Astrocyte (in vitro differentiated cells and primary cell): ENCODE results near the gene TEX55. TPM values are rescaled to one million over a fixed set of nuclear protein-coding genes. Genes with fewer than 3 reads are reported as not detected.
"Not testable (repeated sequence)": the region's sequence is repeated elsewhere in the genome, so short reads cannot be mapped to it uniquely, and the experiment has no call there.

Experiments
- DNase-seq: peaks from one replicate; pipeline ENCODE4 v3.0.0-alpha.2; 2010; ENCODE audit warnings: low read depth
- FAIRE-seq: peaks from 2 replicates; lab custom pipeline; 2011; peaks lifted over from hg19 to GRCh38; lab: Jason Lieb, UNC
- H2AFZ ChIP-seq: 2 replicates; pipeline ENCODE4 v1.6.0; 2012; ENCODE audit warnings: low read depth, low read length, inconsistent platforms
- H3K27ac ChIP-seq: 2 replicates; pipeline ENCODE4 v1.5.1; 2011; ENCODE audit warnings: low read depth, low read length, inconsistent platforms
- H3K27me3 ChIP-seq: 2 replicates; pipeline ENCODE4 v1.6.0; 2011; ENCODE audit warnings: low read length, inconsistent platforms; ENCODE audit not compliant: insufficient read depth
- H3K36me3 ChIP-seq: 2 replicates; pipeline ENCODE4 v1.5.1; 2011; ENCODE audit warnings: low read length, inconsistent platforms; ENCODE audit not compliant: insufficient read depth
- H3K4me1 ChIP-seq: 2 replicates; pipeline ENCODE4 v1.5.1; 2011; ENCODE audit warnings: low read length, inconsistent platforms; ENCODE audit not compliant: insufficient read depth
- H3K4me2 ChIP-seq: 2 replicates; pipeline ENCODE4 v1.6.0; 2012; ENCODE audit warnings: low read length, inconsistent platforms
- H3K4me3 ChIP-seq: 2 replicates; pipeline ENCODE4 v1.5.1; 2011; ENCODE audit warnings: low read depth, mild to moderate bottlenecking, low read length, inconsistent platforms; ENCODE audit not compliant: insufficient read depth
- H3K79me2 ChIP-seq: 2 replicates; pipeline ENCODE4 v1.6.0; 2012; ENCODE audit warnings: mild to moderate bottlenecking, low read length, inconsistent platforms; ENCODE audit not compliant: insufficient read depth
- H3K9ac ChIP-seq: 2 replicates; pipeline ENCODE4 v1.6.0; 2012; ENCODE audit warnings: mild to moderate bottlenecking, low read length, inconsistent platforms
- H3K9me3 ChIP-seq: 2 replicates; pipeline ENCODE4 v1.5.1; 2012; ENCODE audit warnings: low read depth, mild to moderate bottlenecking, low read length, inconsistent platforms; ENCODE audit not compliant: insufficient read depth
- H4K20me1 ChIP-seq: 2 replicates; pipeline ENCODE4 v1.6.0; 2012; ENCODE audit warnings: low read length, inconsistent platforms; ENCODE audit not compliant: insufficient read depth
- H3K27ac Mint-ChIP-seq: one replicate; pipeline ENCODE4 v1.8.0; 2021; ENCODE audit warnings: mild to moderate bottlenecking, mixed read lengths; ENCODE audit not compliant: unreplicated experiment
- H3K27me3 Mint-ChIP-seq: one replicate; pipeline ENCODE4 v1.8.0; 2021; ENCODE audit warnings: low read depth, mixed read lengths; ENCODE audit not compliant: unreplicated experiment
- H3K36me3 Mint-ChIP-seq: one replicate; pipeline ENCODE4 v1.8.0; 2021; ENCODE audit warnings: low read depth, mixed read lengths; ENCODE audit not compliant: unreplicated experiment
- H3K4me1 Mint-ChIP-seq: one replicate; pipeline ENCODE4 v1.8.0; 2021; ENCODE audit warnings: low read depth, mixed read lengths; ENCODE audit not compliant: unreplicated experiment
- H3K4me3 Mint-ChIP-seq: one replicate; pipeline ENCODE4 v1.8.0; 2021; ENCODE audit warnings: mild to moderate bottlenecking, moderate library complexity, mixed read lengths; ENCODE audit not compliant: unreplicated experiment
- H3K9me3 Mint-ChIP-seq: one replicate; pipeline ENCODE4 v1.8.0; 2021; ENCODE audit warnings: mild to moderate bottlenecking, mixed read lengths; ENCODE audit not compliant: unreplicated experiment
- EZH2 ChIP-seq: IDR thresholded peaks from 2 replicates; pipeline ENCODE4 v1.6.1; 2012; ENCODE audit warnings: mild to moderate bottlenecking, low read length, inconsistent platforms; ENCODE audit not compliant: insufficient read depth
- total RNA-seq: library from RNA; stranded (reverse); gene quantifications from 2 replicates; pipeline ENCODE4 v1.2.1, GENCODE V29; 2021
- TF ChIP-seq, protein P1 (sequence below): IDR thresholded peaks from 2 replicates; pipeline ENCODE4 v1.5.1; 2011; ENCODE audit warnings: low read depth, mild to moderate bottlenecking, inconsistent platforms, low read length, moderate library complexity; ENCODE audit not compliant: insufficient read depth

Gene TEX55
- total RNA-seq, 1 donor from 2014 or later, result not detected

DNA sequence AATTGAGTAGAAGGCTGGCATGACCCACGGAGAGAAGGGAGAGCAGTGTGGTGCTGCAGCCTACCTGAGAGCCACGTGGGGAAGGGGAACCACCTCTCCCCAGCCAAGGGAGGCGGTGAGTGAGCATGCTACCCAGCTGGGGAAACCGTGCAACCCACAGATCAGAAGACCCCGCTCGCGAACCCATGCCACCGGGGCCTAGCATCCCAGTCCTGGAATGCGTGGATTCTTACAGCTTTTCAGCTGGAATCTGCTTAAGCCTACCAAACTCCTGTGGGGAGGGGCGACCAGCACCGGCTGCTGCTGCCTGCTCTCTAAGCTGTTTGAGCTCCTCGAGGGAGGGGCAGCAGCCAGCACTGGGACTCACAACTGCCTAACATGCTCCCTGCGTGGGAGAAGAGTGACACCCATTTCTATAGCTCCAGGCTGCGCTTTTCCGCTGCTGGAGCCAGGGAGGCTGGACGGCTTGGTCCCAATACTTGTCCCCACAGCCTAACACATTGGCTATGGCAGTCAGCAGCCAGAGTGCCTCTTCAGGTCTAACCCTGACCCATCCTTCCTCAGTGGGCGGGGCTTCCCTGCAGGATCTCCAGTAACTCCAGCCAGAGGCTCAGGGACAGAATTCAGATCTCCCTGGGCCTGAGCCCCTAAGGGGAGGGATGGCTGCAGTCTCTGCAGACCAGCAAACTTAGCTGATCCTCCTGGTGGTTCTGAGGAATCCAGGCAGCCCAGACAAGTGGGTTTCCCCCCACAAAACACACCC is 20.0 kb upstream of the TEX55 start:
- Histone ChIP-seq H3K4me2 (no peak overlapping the region), H3K9me3 (no peaks in the 10 kb centered on the region), H3K36me3 (no peaks in the 10 kb centered on the region), H3K27ac (no peak overlapping the region), H3K9ac (no peak overlapping the region), H3K4me1 (no peaks in the 10 kb centered on the region), H3K4me3 (no peak overlapping the region), H2AFZ (no peak overlapping the region), H3K79me2 (no peaks in the 10 kb centered on the region), H4K20me1 (no peaks in the 10 kb centered on the region), H3K27me3 (no peaks in the 10 kb centered on the region)
- Mint-ChIP-seq H3K4me1 (no peaks in the 10 kb centered on the region), H3K27me3 (peaks cover 5% of the 10 kb centered on the region), H3K4me3 (no peak overlapping the region), H3K36me3 (no peaks in the 10 kb centered on the region), H3K9me3 (peaks cover 3% of the 10 kb centered on the region), H3K27ac (no peak overlapping the region)
- no peak for TF ChIP-seq EZH2
- TF ChIP-seq, protein P1, sequence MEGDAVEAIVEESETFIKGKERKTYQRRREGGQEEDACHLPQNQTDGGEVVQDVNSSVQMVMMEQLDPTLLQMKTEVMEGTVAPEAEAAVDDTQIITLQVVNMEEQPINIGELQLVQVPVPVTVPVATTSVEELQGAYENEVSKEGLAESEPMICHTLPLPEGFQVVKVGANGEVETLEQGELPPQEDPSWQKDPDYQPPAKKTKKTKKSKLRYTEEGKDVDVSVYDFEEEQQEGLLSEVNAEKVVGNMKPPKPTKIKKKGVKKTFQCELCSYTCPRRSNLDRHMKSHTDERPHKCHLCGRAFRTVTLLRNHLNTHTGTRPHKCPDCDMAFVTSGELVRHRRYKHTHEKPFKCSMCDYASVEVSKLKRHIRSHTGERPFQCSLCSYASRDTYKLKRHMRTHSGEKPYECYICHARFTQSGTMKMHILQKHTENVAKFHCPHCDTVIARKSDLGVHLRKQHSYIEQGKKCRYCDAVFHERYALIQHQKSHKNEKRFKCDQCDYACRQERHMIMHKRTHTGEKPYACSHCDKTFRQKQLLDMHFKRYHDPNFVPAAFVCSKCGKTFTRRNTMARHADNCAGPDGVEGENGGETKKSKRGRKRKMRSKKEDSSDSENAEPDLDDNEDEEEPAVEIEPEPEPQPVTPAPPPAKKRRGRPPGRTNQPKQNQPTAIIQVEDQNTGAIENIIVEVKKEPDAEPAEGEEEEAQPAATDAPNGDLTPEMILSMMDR, result no peak
- DNase-seq (no peak), FAIRE-seq (no peak)

DNA sequence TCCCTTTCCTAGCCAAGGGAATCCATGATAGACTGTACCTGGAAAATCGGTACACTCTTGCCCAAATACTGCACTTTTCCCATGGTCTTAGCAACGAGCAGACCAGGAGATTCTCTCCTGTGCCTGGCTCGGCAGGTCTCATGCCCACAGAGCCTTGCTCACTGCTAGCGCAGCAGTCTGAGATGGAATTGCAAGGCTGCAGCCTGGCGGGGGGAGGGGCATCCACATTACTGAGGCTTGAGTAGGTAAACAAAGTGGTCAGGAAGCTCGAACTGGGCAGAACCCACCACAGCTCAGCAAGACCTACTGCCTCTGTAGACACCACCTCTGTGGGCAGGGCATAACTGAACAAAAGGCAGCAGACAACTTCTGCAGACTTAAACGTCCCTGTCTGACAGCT is 15.7 kb upstream of the TEX55 start:
- not testable (repeated sequence) for H3K4me1 Mint-ChIP-seq, H3K27me3 Mint-ChIP-seq, H3K27ac Mint-ChIP-seq, H3K27ac ChIP-seq, H3K4me3 ChIP-seq, H3K36me3 Mint-ChIP-seq, H3K36me3 ChIP-seq, H3K4me2 ChIP-seq, H3K79me2 ChIP-seq, H4K20me1 ChIP-seq, H2AFZ ChIP-seq, H3K27me3 ChIP-seq, H3K4me1 ChIP-seq, FAIRE-seq, H3K9me3 ChIP-seq, H3K4me3 Mint-ChIP-seq, DNase-seq, H3K9ac ChIP-seq, H3K9me3 Mint-ChIP-seq

DNA sequence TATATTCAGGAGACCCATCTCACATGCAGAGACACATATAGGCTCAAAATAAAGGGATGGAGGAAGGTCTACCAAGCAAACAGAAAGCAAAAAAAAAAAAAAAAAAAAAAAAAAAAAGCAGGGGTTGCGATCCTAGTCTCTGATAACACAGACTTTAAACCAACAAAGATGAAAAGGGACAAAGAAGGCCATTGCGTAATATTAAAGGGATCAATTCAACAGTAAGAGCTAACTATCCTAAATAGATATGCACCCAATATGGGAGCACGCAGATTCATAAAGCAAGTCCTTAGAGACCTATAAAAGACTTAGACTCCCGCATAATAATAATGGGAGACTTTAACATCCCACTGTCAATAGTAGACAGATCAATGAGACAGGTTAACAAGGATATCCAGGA is 13.7 kb upstream of the TEX55 start:
- H3K9me3 ChIP-seq, H3K4me1 Mint-ChIP-seq, H4K20me1 ChIP-seq, H3K36me3 ChIP-seq, H3K27ac Mint-ChIP-seq, DNase-seq, H3K4me1 ChIP-seq, H3K4me3 ChIP-seq, H2AFZ ChIP-seq, H3K9ac ChIP-seq, H3K79me2 ChIP-seq, H3K4me2 ChIP-seq, H3K4me3 Mint-ChIP-seq, H3K27me3 Mint-ChIP-seq, H3K9me3 Mint-ChIP-seq, H3K36me3 Mint-ChIP-seq, H3K27ac ChIP-seq, H3K27me3 ChIP-seq, FAIRE-seq: not testable (repeated sequence)

DNA sequence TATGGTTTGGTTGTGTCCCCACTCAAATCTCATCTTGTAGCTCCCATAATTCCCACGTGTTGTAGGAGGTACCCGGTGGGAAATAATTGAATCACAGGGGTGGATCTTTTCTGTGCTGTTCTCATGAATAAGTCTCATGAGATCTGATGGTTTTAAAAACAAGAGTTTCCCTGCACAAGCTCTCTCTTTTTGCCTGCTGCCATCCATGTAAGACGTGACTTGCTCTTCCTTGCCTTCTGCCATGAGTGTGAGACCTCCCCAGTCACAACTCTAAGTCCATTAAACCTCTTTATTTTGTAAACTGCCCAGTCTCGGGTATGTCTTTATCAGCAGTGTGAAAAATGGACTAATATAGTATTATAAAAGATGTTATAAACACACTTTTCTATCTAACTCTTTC is 6.6 kb upstream of the TEX55 start:
- not testable (repeated sequence) for H3K4me1 Mint-ChIP-seq, H3K9me3 ChIP-seq, H3K4me1 ChIP-seq, H3K36me3 Mint-ChIP-seq, H4K20me1 ChIP-seq, DNase-seq, H3K79me2 ChIP-seq, H2AFZ ChIP-seq, H3K27ac ChIP-seq, H3K4me3 Mint-ChIP-seq, H3K27me3 Mint-ChIP-seq, FAIRE-seq, H3K9me3 Mint-ChIP-seq, H3K36me3 ChIP-seq, H3K4me3 ChIP-seq, H3K27me3 ChIP-seq, H3K9ac ChIP-seq, H3K27ac Mint-ChIP-seq, H3K4me2 ChIP-seq
